PC-9 (cell line): ENCODE data around the gene SFN. TPM values are rescaled to one million over a fixed set of nuclear protein-coding genes. Genes with fewer than 3 reads are reported as not detected.

Source experiments
- BruUV-seq: library from RNA; stranded (reverse); fragments of 400-500 nt; replicated peaks from 2 replicates; lab custom pipeline; 2021; lab: Mats Ljungman, UMichigan
- CTCF ChIA-PET: fragments of 300-600 bp; sonication (Branson Sonifier 250); formaldehyde crosslinking; loops from one replicate; lab custom pipeline; 2022; ENCODE audit warnings: antibody characterized with exemption; lab: Charles Lee
- POLR2A ChIA-PET: fragments of 300-600 bp; sonication (Branson Sonifier 250); formaldehyde crosslinking; loops from one replicate; lab custom pipeline; 2022; ENCODE audit warnings: antibody characterized with exemption; ENCODE audit not compliant: unreplicated experiment; lab: Charles Lee
- DNase-seq, 2 experiments: peaks; one replicate each; pipeline versions ENCODE4 v3.0.0 to v3.0.0-alpha.2; 2015 to 2022; ENCODE audit warnings: mixed read lengths in 1 of 2
- H2AFZ ChIP-seq: fragments of 200-600 bp; sonication (generic); 2 replicates; pipeline ENCODE4 v1.8.1; 2017; ENCODE audit warnings: antibody characterized with exemption
- H3F3A ChIP-seq: fragments of 200-600 bp; sonication (generic); 2 replicates; pipeline ENCODE4 v1.8.1; 2017; ENCODE audit warnings: antibody characterized with exemption, mild to moderate bottlenecking, low read depth; ENCODE audit not compliant: insufficient read depth
- H3K27ac ChIP-seq: fragments of 200-600 bp; sonication (generic); 2 replicates; pipeline ENCODE4 v1.6.1; 2016; ENCODE audit warnings: mixed run types
- H3K27me3 ChIP-seq: fragments of 200-600 bp; sonication (generic); 2 replicates; pipeline ENCODE4 v1.6.1; 2016; ENCODE audit warnings: low read depth, mixed run types; ENCODE audit not compliant: insufficient read depth
- H3K36me3 ChIP-seq: fragments of 200-600 bp; sonication (generic); 2 replicates; pipeline ENCODE4 v1.6.1; 2016; ENCODE audit warnings: low read depth, mixed run types
- H3K4me1 ChIP-seq: fragments of 200-600 bp; sonication (generic); replicated peaks from 2 replicates; pipeline ENCODE4 v1.6.1; 2016; ENCODE audit warnings: mixed run types; ENCODE audit not compliant: insufficient read depth
- H3K4me2 ChIP-seq: fragments of 200-600 bp; sonication (generic); 2 replicates; pipeline ENCODE4 v1.6.1; 2017; ENCODE audit warnings: mixed run types
- H3K4me3 ChIP-seq: fragments of 200-600 bp; sonication (generic); 2 replicates; pipeline ENCODE4 v1.6.1; 2016; ENCODE audit warnings: mixed run types
- H3K79me2 ChIP-seq: fragments of 200-600 bp; sonication (generic); 2 replicates; pipeline ENCODE4 v1.6.1; 2017; ENCODE audit warnings: low read depth, mixed run types
- H3K9me2 ChIP-seq: fragments of 200-600 bp; sonication (generic); 2 replicates; pipeline ENCODE4 v1.8.1; 2017; ENCODE audit warnings: mild to moderate bottlenecking; ENCODE audit not compliant: insufficient read depth
- H3K9me3 ChIP-seq: fragments of 200-600 bp; sonication (generic); 2 replicates; pipeline ENCODE4 v1.8.1; 2016; ENCODE audit warnings: low read depth; ENCODE audit not compliant: insufficient read depth
- H4K20me1 ChIP-seq: fragments of 200-600 bp; sonication (generic); 2 replicates; pipeline ENCODE4 v1.8.1; 2017; ENCODE audit not compliant: insufficient read depth
- CTCF ChIP-seq: fragments of 200-600 bp; sonication (generic); conservative IDR thresholded peaks from 2 replicates; pipeline ENCODE4 v1.6.1; 2017; ENCODE audit warnings: mixed run types, antibody characterized with exemption, mild to moderate bottlenecking, moderate library complexity
- EZH2 ChIP-seq: fragments of 200-600 bp; sonication (generic); IDR thresholded peaks from 2 replicates; pipeline ENCODE4 v1.8.0; 2017; ENCODE audit warnings: antibody characterized with exemption, low read depth
- intact Hi-C: fragments of 100-400 bp; cut with micrococcal nuclease; formaldehyde crosslinking; loops from one replicate; pipeline ENCODE4 v1.10.0; 2022; ENCODE audit not compliant: unreplicated experiment
- total RNA-seq: library from RNA; stranded (reverse); gene quantifications from 2 replicates; pipeline ENCODE4 v1.2.3, GENCODE V29; 2021

Gene SFN
- total RNA-seq, 1 experiment from 2014 or later: 326 TPM

GRCh38 chr1:26853156-26853555 lies 9.8 kb upstream of the SFN start:
- H3K27ac ChIP-seq: peak overlapping the region; percentile 88
- H3K79me2 ChIP-seq: no peaks in the 10 kb centered on the region
- peak; percentile 94 to 95 for DNase-seq
- no peaks in the 10 kb centered on the region for H3K9me3 ChIP-seq
- no peaks in the 10 kb centered on the region for H4K20me1 ChIP-seq
- BruUV-seq: no TSS peak
- H3K36me3 ChIP-seq: 0 out of 2 replicates have a peak, but pooled peaks cover 4% of the 10 kb centered on the region
- peaks cover 63% of the 10 kb centered on the region for H3K4me1 ChIP-seq
- H2AFZ ChIP-seq: no peak overlapping the region
- intact Hi-C loops: loop anchor here (1.0 to 5.0 kb wide), 5 partner anchors 9 to 251 kb away; partner anchors contain the start of gene TENT5B
- H3K9me2 ChIP-seq: no peaks in the 10 kb centered on the region
- peak overlapping the region; percentile 44 for H3K4me2 ChIP-seq
- H3K27me3 ChIP-seq: no peaks in the 10 kb centered on the region
- ChIA-PET CTCF (no interaction called here), POLR2A (interaction anchor here (0.6 kb wide), 1 partner anchor 10 kb away, joined by 4 read pairs; the partner anchor contains the start of gene SFN)
- peaks cover 42% of the 10 kb centered on the region for H3F3A ChIP-seq
- peak; percentile 79 for TF ChIP-seq CTCF
- no peak for TF ChIP-seq EZH2
- H3K4me3 ChIP-seq: no peak overlapping the region

GRCh38 chr1:26853600-26853999 lies 9.3 kb upstream of the SFN start:
- TF ChIP-seq EZH2 (no peak), CTCF (no peak)
- H3K9me2 ChIP-seq: no peaks in the 10 kb centered on the region
- H3K36me3 ChIP-seq: 0 out of 2 replicates have a peak, but pooled peaks cover 4% of the 10 kb centered on the region
- BruUV-seq: no TSS peak
- H3K79me2 ChIP-seq: no peaks in the 10 kb centered on the region
- ChIA-PET POLR2A (interaction anchor here (0.6 kb wide), 1 partner anchor 10 kb away, joined by 4 read pairs; the partner anchor contains the start of gene SFN), CTCF (no interaction called here)
- peak overlapping the region; percentile 44 for H3K4me2 ChIP-seq
- no peak overlapping the region for H2AFZ ChIP-seq
- peaks cover 42% of the 10 kb centered on the region for H3F3A ChIP-seq
- H4K20me1 ChIP-seq: no peaks in the 10 kb centered on the region
- intact Hi-C loops: loop anchor here (1.0 to 5.0 kb wide), 5 partner anchors 9 to 251 kb away; partner anchors contain the start of gene TENT5B
- H3K27me3 ChIP-seq: no peaks in the 10 kb centered on the region
- no peaks in the 10 kb centered on the region for H3K9me3 ChIP-seq
- no peak for DNase-seq
- peaks cover 63% of the 10 kb centered on the region for H3K4me1 ChIP-seq
- peak overlapping the region; percentile 88 for H3K27ac ChIP-seq
- H3K4me3 ChIP-seq: no peak overlapping the region

GRCh38 chr1:26854906-26855305 lies 8.0 kb upstream of the SFN start:
- Histone ChIP-seq H3K4me3 (no peak overlapping the region), H3K9me3 (no peaks in the 10 kb centered on the region), H3K36me3 (0 out of 2 replicates have a peak, but pooled peaks cover 3% of the 10 kb centered on the region), H3K4me1 (peaks cover 66% of the 10 kb centered on the region), H3K9me2 (no peaks in the 10 kb centered on the region), H3F3A (peaks cover 40% of the 10 kb centered on the region), H3K79me2 (no peaks in the 10 kb centered on the region), H4K20me1 (no peaks in the 10 kb centered on the region), H3K4me2 (0 out of 2 replicates have a peak overlapping the region, but pooled peaks have one; percentile 10), H2AFZ (no peak overlapping the region), H3K27ac (peak overlapping the region; percentile 88; the same call in 1 of the 2 replicates), H3K27me3 (no peaks in the 10 kb centered on the region)
- TF ChIP-seq CTCF (no peak), EZH2 (no peak)
- peak in 1 of 2 experiments; percentile 63 for DNase-seq
- no TSS peak for BruUV-seq
- intact Hi-C loops: loop anchor here (5.0 kb wide), 1 partner anchor 157 kb away; the partner anchor contains the start of gene TENT5B
- ChIA-PET CTCF (interaction anchor here (0.6 kb wide), 1 partner anchor 177 kb away, joined by 3 read pairs; no protein-coding TSS in a partner anchor), POLR2A (interaction anchor here (0.8 kb wide), 1 partner anchor 10 kb away, joined by 3 read pairs; no protein-coding TSS in a partner anchor)
